Measurements from ENCODE around the gene CLUH.

DNA sequence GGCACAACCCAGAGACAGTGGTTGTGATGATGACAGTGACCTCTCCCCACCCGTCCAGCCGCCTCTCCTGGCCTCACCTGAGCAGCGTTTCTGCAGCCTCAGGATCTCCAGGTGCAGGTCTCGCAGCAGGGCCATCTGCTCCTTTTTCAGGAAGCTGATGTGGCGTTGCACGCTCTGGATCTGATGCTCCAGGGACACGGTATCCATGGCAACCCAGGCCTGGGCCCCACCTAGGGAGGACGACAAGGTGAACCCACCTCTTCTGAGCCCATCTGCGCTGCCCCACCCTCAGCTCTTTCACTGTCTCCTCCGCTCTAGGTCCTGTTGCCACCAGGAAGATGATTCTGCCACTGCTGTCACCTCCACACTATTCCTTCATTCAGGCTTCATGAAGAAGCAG, 23.4 kb upstream of the CLUH start:
- TF ChIP-seq, protein P1, sequence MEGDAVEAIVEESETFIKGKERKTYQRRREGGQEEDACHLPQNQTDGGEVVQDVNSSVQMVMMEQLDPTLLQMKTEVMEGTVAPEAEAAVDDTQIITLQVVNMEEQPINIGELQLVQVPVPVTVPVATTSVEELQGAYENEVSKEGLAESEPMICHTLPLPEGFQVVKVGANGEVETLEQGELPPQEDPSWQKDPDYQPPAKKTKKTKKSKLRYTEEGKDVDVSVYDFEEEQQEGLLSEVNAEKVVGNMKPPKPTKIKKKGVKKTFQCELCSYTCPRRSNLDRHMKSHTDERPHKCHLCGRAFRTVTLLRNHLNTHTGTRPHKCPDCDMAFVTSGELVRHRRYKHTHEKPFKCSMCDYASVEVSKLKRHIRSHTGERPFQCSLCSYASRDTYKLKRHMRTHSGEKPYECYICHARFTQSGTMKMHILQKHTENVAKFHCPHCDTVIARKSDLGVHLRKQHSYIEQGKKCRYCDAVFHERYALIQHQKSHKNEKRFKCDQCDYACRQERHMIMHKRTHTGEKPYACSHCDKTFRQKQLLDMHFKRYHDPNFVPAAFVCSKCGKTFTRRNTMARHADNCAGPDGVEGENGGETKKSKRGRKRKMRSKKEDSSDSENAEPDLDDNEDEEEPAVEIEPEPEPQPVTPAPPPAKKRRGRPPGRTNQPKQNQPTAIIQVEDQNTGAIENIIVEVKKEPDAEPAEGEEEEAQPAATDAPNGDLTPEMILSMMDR (conservative IDR thresholded peaks at IDR 0.05) = no peak
- no peak for TF ChIP-seq ZFX (IDR thresholded peaks at IDR 0.05)
